Measurements from ENCODE around the gene GPR158. TPM values are rescaled to one million over a fixed set of nuclear protein-coding genes. Genes with fewer than 3 reads are reported as not detected.

GPR158 gene
- total RNA-seq, 4 donors from 2014 or later, result 0.07 to 0.27 TPM; not detected in 2

GRCh38 chr10:25561758-25562157 lies 387.0 kb downstream of the GPR158 start:
- Histone ChIP-seq H3K4me1 (no peaks in the 10 kb centered on the region), H3K36me3 (no peaks in the 10 kb centered on the region), H3K27ac (no peak overlapping the region), H3K9me3 (no peaks in the 10 kb centered on the region), H3K27me3 (no peaks in the 10 kb centered on the region), H3K4me3 (no peak overlapping the region)
- no peak for ATAC-seq
- WGBS, 2 donors (ENCODE audit: low coverage in 1 of 2), result 86 to 88% methylated on average over 1 to 2 of the region's 2 CpGs
- no peak for TF ChIP-seq EP300 (IDR thresholded peaks at IDR 0.05)
- no peak for TF ChIP-seq POLR2AphosphoS5 (IDR thresholded peaks at IDR 0.05)
- TF ChIP-seq CTCF (IDR thresholded peaks at IDR 0.05), result no peak
- no peak for TF ChIP-seq POLR2A (IDR thresholded peaks at IDR 0.05)

- Histone ChIP-seq H3K36me3 (no peaks in the 10 kb centered on the region), H3K27me3 (no peaks in the 10 kb centered on the region), H3K4me1 (no peaks in the 10 kb centered on the region), H3K27ac (no peak overlapping the region), H3K9me3 (no peaks in the 10 kb centered on the region), H3K4me3 (no peak overlapping the region)
- TF ChIP-seq POLR2AphosphoS5 (IDR thresholded peaks at IDR 0.05) (no peak), POLR2A (IDR thresholded peaks at IDR 0.05) (no peak), CTCF (IDR thresholded peaks at IDR 0.05) (no peak), EP300 (IDR thresholded peaks at IDR 0.05) (no peak)
- ATAC-seq, result no peak
- WGBS, 2 donors (ENCODE audit: low coverage in 1 of 2), result 82 to 100% methylated on average over 1 to 4 of the region's 4 CpGs
These were observed 387.7 kb downstream of the GPR158 start for GRCh38 chr10:25562547-25562946.

- no peaks in the 10 kb centered on the region for H3K9me3 ChIP-seq
- no peak overlapping the region for H3K4me3 ChIP-seq
- TF ChIP-seq EP300 (IDR thresholded peaks at IDR 0.05) (no peak), POLR2A (IDR thresholded peaks at IDR 0.05) (no peak), POLR2AphosphoS5 (IDR thresholded peaks at IDR 0.05) (no peak), CTCF (IDR thresholded peaks at IDR 0.05) (no peak)
- no peaks in the 10 kb centered on the region for H3K4me1 ChIP-seq
- WGBS, 2 donors (ENCODE audit: low coverage in 1 of 2), result 86 to 88% methylated on average over 4 to 6 of the region's 6 CpGs
- no peak overlapping the region for H3K27ac ChIP-seq
- no peaks in the 10 kb centered on the region for H3K36me3 ChIP-seq
- H3K27me3 ChIP-seq, result no peaks in the 10 kb centered on the region
- no peak for ATAC-seq
These were observed 389.6 kb downstream of the GPR158 start for GRCh38 chr10:25564351-25564750.

GRCh38 chr10:25565570-25565969 lies 390.8 kb downstream of the GPR158 start:
- TF ChIP-seq POLR2A (IDR thresholded peaks at IDR 0.05) (no peak), EP300 (IDR thresholded peaks at IDR 0.05) (no peak)
- ATAC-seq, result no peak

GRCh38 chr10:25573316-25573715 lies 398.5 kb downstream of the GPR158 start:
- WGBS, 2 donors (ENCODE audit: low coverage in 1 of 2), result 30 to 31% methylated on average over 3 of the region's 3 CpGs
- TF ChIP-seq EP300 (IDR thresholded peaks at IDR 0.05) (no peak), POLR2AphosphoS5 (IDR thresholded peaks at IDR 0.05) (no peak), CTCF (IDR thresholded peaks at IDR 0.05) (no peak), POLR2A (IDR thresholded peaks at IDR 0.05) (no peak)

More at GRCh38 chr10:25565570-25565969, 390.8 kb downstream of the GPR158 start:
- no peak overlapping the region for H3K27ac ChIP-seq
- H3K4me3 ChIP-seq, result no peak overlapping the region
- no peaks in the 10 kb centered on the region for H3K9me3 ChIP-seq
- no peaks in the 10 kb centered on the region for H3K4me1 ChIP-seq
- no peaks in the 10 kb centered on the region for H3K36me3 ChIP-seq
- WGBS, 2 donors (ENCODE audit: low coverage in 1 of 2), result 57 to 71% methylated on average over 1 to 7 of the region's 7 CpGs
- no peaks in the 10 kb centered on the region for H3K27me3 ChIP-seq

More at GRCh38 chr10:25573316-25573715, 398.5 kb downstream of the GPR158 start:
- no peak overlapping the region for H3K27ac ChIP-seq
- H3K4me3 ChIP-seq, result no peak overlapping the region
- H3K36me3 ChIP-seq, result no peaks in the 10 kb centered on the region
- H3K4me1 ChIP-seq, result no peaks in the 10 kb centered on the region
- no peak for ATAC-seq
- no peaks in the 10 kb centered on the region for H3K9me3 ChIP-seq
- H3K27me3 ChIP-seq, result no peaks in the 10 kb centered on the region
